CD4-positive, alpha-beta T cell treated with Interleukin-6 for 4 hours (primary cell): ENCODE measurements around the gene PPP1R1B.

Experiments
- DNase-seq: peaks from one replicate; pipeline ENCODE4 v3.0.0-alpha.2; 2020; ENCODE audit warnings: mixed read lengths

PPP1R1B gene

DNA sequence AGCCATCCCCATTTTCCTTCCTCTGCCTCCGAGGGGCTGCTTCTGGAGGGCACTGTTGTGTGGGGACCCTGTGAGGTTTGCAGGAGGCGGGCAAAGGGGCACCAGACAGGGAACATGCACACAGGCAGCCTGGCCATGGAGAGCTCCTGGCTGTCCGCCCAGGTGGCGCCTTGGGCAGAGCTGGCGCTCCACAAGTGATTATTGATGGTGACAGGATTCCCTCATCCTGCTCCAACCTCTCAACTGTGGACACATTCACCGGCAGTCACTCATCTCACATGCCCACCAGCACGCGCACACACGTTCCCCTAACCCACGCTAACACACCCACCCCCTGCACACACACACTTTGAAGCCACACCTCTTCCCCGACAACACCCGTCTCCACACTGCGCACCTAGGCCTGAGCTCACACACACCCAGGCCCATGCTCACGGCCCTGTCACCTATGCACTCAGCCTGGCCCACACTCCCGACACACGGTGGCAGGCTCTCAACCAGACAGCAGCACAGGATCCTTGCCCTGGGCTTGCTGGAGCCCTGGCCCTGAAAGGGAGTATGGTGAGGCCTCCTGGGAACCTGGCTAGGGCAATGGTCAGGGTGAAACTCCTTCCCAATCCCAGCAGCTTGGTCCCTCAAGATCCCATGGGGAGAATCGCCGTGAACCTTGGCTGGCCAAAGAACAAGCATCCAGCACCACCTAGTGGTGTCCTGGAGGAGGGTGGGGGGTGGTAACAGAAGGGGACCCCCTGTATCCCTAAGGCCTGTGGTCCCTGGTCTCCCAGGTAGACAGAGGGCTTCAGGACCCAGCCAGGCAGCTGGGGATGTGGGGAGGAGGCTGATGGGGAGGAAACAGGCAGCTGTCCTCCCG lies 45.1 kb downstream of the PPP1R1B start:
- DNase-seq: peak; percentile 39

DNA sequence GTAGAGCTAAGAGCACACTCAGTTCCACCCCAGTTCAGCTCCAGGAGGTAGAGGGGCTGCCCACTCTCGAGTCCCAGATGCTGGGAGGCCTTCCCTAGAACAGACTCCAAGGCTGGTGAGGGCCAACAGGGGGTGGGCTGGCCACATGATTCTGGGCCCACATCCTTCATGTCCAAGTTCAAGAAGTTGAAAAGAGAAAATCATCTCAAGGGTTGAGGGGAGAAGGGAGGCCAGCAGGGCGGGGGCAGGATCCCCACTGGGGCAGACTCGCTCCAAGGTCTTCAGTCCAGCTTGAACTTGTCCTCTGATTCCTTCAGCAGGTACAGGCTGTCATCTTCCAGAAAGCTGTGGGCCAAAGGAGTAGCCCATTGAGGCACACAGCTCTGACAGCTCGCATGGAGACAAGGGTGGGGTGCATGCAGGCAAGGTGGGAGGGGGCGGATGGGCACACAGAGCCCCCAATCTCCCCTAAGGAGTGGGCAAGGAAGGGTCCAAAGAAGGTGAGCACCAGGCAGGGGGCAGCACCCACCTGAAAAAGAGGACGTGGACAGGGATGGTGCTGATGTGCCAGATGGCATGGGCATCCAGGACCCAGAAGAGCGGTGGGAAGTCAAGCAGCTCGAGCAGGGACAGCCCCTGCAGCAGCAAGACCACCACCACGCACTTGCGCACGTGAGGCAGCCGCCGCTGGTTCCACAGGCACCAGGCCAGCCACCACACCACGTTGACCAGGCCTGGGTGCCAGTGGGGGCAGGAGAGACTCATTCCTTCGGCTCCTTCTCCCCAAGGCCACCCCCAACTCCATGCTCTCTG lies 46.0 kb downstream of the PPP1R1B start:
- DNase-seq: no peak

DNA sequence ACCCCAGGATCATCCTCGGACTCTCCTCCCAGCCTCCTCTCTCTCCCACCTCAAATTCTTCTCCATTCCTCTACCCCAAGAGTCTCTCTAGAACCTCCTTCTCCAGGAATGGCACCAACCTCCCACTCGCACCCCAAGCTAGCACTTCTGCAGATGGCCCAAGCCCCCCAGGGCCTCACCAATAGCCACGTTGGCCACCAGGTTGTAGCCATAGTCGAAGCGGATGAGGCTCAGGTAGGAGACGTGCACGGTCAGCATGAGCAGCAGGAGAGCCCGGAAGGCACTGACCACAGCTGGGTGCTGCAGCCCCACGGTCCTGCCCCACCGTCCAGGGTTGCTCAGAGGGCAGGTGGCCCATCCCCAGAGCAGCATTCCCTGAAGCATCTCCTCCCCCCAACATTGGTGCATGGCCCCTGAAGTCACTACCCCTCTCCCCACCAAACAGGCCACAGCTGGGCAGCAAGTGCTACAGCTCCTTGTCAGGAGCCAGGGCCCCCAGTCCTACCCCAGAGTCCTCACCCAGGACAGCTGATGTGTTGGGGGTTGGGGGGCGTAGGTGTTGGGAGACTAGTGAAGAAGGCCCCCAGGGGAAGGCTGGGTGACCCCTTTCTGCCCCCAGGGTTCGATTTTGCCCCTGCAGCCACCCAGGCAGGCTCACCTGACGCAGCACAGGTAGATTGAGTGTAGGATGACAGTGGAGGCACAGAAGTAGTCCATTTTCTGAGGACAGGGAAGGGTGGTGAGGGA lies 46.8 kb downstream of the PPP1R1B start:
- no peak for DNase-seq

DNA sequence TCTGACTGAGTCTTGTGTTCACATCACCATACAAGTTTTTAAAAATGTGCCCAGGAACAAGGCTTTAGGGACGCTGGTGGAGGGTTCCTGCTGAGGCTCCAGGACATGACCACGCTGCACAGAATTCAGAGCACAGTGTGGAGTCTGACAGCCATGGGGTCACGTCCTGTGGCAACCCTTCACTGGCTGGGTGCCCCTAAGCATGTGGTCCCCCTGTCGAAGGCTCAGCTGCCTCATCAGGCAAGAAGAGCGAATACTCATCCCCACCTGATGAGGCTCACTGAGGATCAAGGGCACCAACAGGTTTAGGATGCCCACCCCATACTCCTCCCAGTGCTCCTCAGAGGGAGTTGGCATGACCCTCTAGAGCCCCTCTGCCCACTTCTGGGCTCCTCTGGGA lies 47.4 kb downstream of the PPP1R1B start:
- no peak for DNase-seq

DNA sequence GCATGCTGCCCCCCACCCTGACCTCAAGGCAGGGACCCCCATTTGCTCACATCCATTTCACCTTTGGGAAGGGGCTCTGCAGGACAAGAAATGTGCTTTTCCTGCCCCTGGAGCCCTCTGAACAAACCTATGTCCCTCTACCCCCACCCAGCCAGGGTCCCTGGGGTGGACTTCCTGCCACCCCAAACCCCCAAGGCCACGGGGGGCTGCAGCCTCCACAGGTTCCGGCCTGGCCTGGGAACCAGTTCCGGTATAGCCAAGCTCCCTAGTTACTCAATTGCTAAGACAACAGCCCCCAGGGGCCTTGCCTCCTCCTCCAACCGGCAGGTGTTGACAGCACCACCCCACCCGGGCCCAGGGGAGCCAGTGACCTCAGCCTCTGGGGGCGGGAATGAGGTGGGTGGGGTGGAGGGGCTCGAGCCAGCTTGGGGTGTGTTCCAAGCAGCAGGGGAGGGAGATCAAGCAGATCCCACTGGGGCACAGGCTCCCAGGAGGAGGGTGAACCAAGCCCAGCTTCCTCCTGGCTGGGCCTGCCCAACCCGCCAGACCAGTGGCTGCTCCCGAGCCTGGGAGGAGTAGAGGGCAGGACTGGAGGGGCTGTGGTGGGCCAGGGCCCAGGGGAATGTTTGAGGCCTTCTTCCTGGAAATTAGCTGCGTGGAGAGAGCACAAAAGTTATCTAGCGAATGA lies 48.1 kb downstream of the PPP1R1B start:
- DNase-seq: no peak

DNA sequence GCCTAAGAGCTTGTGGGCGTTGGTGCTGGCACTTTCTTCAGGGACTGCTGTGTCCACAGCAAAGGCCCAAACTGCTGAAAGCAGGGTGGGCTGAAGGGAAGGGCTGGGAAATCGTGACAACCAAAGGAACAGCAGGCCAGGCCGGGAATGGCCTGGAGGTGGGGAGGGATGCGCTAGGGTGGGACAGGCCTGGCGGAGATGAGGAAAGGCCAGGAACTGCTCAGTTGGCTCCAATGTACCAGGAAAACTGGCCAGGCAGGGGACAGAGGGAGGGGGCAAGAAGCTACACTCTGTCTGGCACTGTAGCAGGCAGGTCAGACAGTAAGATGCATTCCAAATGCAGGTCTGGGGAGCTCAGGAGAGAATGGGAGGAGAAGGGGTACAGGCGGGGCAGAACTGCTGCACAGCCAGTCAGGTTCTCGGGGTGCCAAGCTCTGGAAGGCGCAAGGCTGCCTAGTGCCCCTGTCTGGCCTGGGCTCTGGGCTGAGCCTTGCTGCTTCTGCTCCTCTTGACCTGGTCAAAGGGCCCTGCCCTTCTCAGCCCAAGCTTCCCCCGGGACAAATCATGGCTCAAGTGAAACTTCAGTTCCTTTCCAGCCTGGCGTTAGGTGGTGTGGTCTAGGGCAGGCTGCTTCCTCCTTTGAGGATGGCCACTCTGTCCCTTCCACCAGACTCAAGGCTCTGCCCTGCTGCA lies 48.8 kb downstream of the PPP1R1B start:
- DNase-seq: no peak

DNA sequence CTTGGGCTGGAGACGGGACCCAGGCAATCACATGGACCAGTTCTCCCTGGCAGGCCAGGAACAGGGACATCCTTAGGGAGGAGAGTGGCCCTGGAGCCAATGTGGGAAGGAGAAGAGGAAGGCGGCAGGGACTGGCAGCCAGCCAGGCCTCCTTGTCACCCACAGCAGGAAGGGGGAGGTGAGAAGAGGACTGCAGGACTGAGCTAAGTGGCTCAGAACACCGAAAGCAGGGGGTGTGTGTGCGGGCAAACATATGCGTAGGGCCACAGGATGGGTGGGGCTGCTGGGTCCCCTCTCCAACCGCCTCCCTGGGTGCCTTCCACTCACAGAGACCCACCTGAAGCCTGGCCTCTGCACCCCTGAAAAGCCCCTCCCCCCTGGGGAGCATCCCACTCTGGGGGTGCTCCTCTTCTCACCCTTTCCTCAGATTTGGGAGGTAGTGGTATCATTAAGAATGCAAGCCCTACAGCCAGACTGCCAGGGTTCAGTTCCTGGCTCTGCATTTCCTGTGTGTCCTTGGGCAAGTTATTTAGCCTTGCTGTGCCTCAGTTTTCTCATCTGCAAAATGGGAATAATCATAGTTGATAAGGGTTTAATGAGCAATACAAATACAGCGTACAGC lies 49.6 kb downstream of the PPP1R1B start:
- DNase-seq: peak; percentile 65

DNA sequence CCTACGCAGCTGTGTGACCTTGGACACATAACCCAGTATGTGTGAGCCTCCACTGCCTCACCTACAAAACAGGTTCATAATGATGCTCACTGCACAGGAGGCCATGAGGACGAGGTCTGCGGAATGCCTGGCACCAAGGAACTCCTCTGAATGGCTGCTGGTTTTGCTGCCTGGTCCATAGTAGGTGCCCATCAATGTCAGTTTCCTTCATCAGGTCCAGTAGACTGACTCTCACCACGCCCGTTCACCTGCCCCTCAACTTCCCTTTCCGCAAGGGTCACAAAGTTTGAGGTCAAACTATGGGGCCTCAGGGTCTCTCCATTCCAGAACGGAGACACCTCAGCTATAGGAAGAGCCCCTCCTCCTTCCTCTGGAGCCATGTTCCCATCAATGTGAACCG lies 50.3 kb downstream of the PPP1R1B start:
- no peak for DNase-seq

DNA sequence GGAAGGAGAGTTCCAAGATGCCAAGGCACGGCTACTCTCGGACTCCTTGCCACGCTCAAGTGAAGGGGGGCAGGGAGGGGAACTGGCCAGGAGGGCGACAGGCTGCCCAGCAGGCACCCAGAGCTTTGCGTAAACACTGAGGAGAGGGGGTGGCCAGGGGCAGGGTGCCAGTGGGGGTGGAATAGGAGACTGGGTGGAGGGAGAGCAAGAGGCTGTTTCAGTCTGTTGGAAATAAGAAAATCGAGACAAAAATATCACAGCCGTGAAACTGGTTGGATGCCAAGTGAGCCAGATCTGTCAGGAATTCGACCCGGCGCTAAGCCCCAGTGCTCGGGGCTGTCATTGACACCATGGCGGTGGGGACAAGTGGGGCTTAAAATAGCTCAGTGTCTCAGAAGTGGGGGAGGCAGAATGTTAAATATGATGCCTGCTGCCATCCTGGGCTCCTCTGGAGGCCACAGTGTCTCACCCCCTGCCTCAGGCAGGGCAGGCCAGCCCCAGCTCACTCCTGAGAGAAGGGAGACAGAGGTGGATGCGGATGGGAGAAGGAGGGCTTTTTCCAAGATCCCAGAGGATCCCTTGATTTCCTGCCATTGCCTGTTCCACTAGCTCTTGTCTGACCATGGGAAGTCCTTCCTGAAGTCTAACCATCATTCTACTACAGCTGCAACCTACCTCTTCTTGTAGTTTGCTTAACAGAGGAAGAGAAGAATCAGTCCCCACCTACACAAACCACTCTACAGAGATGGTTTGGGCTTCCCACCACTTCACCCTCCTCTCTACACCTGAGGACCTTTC lies 51.0 kb downstream of the PPP1R1B start:
- DNase-seq: no peak

DNA sequence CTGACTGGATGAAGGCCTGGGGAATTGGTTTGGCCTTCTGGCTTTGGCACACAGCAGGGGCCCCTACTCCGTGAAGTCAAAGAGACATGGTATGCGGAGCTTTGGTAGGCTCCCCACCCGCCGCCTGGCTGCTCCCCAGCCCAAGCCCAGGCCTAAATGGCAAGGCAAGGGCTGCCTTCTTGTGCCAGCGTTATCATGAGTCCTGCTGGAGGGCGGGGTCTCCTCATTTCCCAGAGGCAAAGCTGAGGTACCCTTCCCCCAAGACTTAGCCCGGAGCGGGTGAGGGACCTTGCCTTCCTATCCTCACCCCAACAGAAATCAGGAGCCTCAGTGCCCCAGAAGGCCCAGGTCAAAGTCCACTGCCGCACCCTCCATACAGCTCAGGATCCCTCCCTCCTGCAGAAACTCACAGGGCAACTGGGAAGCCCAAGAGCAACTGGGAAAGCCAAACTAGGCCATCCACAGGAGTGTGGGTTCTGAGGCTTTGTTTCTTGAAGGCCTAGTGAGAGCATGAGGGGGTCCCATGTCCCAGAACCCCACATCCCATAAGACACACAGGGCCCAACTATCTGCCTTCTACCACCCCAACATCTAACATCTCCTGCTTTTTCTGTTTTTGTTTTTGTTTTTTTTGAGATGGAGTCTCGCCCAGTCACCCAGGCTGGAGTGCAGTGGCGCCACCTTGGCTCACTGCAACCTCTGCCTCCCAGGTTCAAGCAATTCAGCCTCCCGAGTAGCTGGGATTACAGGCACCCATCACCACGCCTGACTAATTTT lies 51.8 kb downstream of the PPP1R1B start:
- no peak for DNase-seq

DNA sequence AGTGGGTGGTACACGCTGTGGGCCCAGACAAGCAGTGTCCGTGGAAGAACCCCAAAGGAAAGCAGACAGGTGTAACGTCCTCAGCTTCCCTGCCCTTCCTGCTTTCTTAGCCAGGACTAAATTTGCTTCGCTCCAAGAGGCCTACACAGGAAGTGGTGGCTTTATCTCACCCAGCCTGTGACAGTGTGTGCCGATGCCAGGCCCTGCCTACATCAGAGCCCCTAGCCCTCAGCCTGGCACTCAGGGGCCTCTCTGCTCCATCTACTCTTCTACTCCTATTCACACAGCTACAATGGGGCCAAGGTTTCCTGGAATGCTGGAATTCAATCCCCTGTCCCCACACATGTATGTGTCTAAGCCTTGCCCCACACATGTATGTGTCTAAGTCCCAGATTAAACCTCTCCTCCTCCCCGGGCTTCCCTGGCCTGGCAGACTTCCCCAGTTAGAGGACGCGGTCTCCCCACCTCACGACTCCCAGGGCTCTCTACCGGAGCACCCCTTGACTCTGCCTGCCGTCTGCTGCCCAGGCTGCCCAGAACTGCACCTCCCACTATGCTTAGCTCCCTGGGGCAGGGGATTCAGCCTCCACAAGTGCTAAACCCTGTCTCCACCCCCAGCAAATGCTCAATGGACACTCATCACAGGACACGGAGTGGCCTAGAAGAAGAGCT lies 52.9 kb downstream of the PPP1R1B start:
- peak; percentile 68 for DNase-seq

DNA sequence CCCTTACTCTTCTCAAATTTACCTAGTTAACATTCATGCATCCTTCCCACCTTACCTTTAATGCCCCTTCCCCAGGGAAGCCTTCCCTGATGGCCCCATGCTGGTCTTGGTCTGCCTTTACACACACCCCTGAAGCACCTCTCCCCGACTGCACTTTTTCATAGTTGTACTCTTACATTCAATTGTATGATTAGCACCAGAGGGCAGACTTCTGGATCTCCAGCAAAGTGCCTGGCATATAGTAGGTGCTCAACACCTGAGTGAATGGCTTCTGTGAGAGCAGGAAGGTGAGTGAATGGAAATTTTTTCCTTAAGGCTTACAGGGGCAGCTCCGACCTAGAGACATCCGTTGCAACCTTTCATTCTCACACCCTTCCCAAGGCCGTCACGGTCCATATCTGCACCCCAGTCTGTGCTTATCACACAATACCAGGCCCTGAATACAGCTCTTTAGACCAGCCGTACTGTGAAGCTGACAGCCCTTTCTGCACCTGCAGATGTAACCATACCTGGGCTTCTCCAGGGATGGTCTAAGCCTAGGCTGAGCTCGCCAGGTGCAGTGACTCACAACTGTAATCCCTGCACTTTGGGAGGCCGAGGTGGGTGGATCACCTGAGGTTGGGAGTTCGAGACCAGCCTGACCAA lies 56.7 kb downstream of the PPP1R1B start:
- no peak for DNase-seq

DNA sequence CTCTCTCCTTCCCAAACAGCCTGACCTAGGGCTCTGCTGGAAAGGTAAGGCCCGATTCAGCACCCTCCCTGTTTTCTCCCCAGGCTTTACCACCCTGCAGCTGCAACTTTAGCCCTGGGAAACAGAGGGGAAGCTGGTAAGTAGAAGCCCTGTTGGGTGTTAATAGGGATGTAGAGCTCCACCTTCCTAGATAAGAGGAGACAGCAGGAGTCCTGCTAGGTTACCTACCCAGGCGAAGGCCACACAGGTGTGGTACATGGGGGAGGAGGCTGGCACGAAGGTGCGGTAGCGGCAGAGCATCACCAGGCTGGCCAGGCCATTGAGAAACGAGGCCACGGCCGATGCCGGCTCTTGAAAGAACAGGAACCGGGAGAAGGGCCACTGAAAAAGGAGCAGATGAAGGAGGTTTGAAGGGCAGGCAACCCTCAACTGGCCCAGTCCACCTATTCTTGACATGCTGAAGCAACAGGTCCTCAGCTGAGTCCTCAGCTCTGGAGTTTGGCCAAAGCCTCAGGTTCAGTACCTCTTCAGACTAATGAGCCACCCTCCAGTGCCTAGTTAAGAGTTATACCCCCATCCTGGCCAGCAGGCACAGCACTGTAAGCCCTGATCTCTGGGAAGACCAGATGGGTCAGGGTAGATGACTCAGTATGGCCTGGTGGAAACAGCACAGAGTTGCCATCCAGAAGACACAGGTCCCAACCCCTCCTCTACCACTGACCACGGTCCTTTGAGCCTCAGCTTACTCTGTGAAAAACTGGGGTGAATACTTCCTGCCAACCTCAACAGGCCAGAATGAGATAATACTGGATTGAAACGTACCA lies 57.8 kb downstream of the PPP1R1B start:
- no peak for DNase-seq
